Parathyroid adenoma (tissue), 2 donors: Measurements from ENCODE around the gene KIRREL3.

Experiments used
- H2AFZ ChIP-seq: fragments of 300-600 bp; sonication (generic); one replicate; pipeline ENCODE4 v1.7.0; 2017; ENCODE audit warnings: antibody characterized with exemption, mild to moderate bottlenecking
- H3K27ac ChIP-seq: fragments of 300-600 bp; sonication (generic); one replicate; pipeline ENCODE4 v1.7.0; 2017
- H3K27me3 ChIP-seq: fragments of 300-600 bp; sonication (generic); one replicate; pipeline ENCODE4 v1.7.0; 2017; ENCODE audit warnings: low read length; ENCODE audit not compliant: control insufficient read depth, insufficient read depth
- H3K36me3 ChIP-seq: fragments of 300-600 bp; sonication (generic); one replicate; pipeline ENCODE4 v1.7.0; 2017; ENCODE audit warnings: low read length; ENCODE audit not compliant: control insufficient read depth, insufficient read depth
- H3K4me1 ChIP-seq: fragments of 300-600 bp; sonication (generic); one replicate; pipeline ENCODE4 v1.7.0; 2017; ENCODE audit warnings: control low read depth
- H3K4me2 ChIP-seq: fragments of 300-600 bp; sonication (generic); one replicate; pipeline ENCODE4 v1.7.0; 2017; ENCODE audit warnings: low read length
- H3K4me3 ChIP-seq: fragments of 300-600 bp; sonication (generic); one replicate; pipeline ENCODE4 v1.7.0; 2017; ENCODE audit warnings: low read depth, low read length
- H3K79me2 ChIP-seq: fragments of 300-600 bp; sonication (generic); one replicate; pipeline ENCODE4 v1.7.0; 2017; ENCODE audit warnings: control low read depth
- H3K9ac ChIP-seq: fragments of 300-600 bp; sonication (generic); one replicate; pipeline ENCODE4 v1.7.0; 2017; ENCODE audit warnings: mild to moderate bottlenecking
- H3K9me3 ChIP-seq: fragments of 300-600 bp; sonication (generic); one replicate; pipeline ENCODE4 v1.7.0; 2017; ENCODE audit warnings: low read length; ENCODE audit not compliant: control insufficient read depth
- CTCF ChIP-seq: fragments of 300-600 bp; sonication (generic); IDR thresholded peaks from one replicate; pipeline ENCODE4 v1.7.0; 2017; ENCODE audit warnings: antibody characterized with exemption, mild to moderate bottlenecking
- donor health status: primary hyperparathyroidism.

Gene KIRREL3

GRCh38 chr11:126658306-126659056, 342.1 kb downstream of the KIRREL3 start:
- Histone ChIP-seq H2AFZ (no peak overlapping the region), H3K79me2 (no peaks in the 10 kb centered on the region), H3K9ac (no peak overlapping the region), H3K27me3 (no peaks in the 10 kb centered on the region), H3K4me3 (no peak overlapping the region), H3K4me1 (no peaks in the 10 kb centered on the region), H3K36me3 (no peaks in the 10 kb centered on the region), H3K4me2 (no peak overlapping the region), H3K27ac (no peak overlapping the region), H3K9me3 (no peaks in the 10 kb centered on the region)
- TF ChIP-seq CTCF: no peak

- no peak for TF ChIP-seq CTCF
- H3K4me2 ChIP-seq: no peak overlapping the region
- no peak overlapping the region for H2AFZ ChIP-seq
- H3K79me2 ChIP-seq: no peaks in the 10 kb centered on the region
- H3K4me1 ChIP-seq: no peaks in the 10 kb centered on the region
- no peak overlapping the region for H3K27ac ChIP-seq
- no peak overlapping the region for H3K4me3 ChIP-seq
- no peaks in the 10 kb centered on the region for H3K27me3 ChIP-seq
- H3K9me3 ChIP-seq: no peaks in the 10 kb centered on the region
- no peak overlapping the region for H3K9ac ChIP-seq
- no peaks in the 10 kb centered on the region for H3K36me3 ChIP-seq
These were observed 344.8 kb downstream of the KIRREL3 start for GRCh38 chr11:126655807-126656128.

GRCh38 chr11:126654886-126655806, 345.4 kb downstream of the KIRREL3 start:
- no peaks in the 10 kb centered on the region for H3K4me1 ChIP-seq
- H3K4me2 ChIP-seq: no peak overlapping the region
- no peak overlapping the region for H2AFZ ChIP-seq
- TF ChIP-seq CTCF: no peak
- no peak overlapping the region for H3K9ac ChIP-seq
- no peaks in the 10 kb centered on the region for H3K9me3 ChIP-seq
- no peaks in the 10 kb centered on the region for H3K79me2 ChIP-seq
- H3K27me3 ChIP-seq: no peaks in the 10 kb centered on the region
- no peak overlapping the region for H3K27ac ChIP-seq
- no peaks in the 10 kb centered on the region for H3K36me3 ChIP-seq
- H3K4me3 ChIP-seq: no peak overlapping the region

GRCh38 chr11:126653040-126653439, 347.5 kb downstream of the KIRREL3 start:
- Histone ChIP-seq H3K4me3 (no peak overlapping the region), H3K27ac (no peak overlapping the region), H3K36me3 (no peaks in the 10 kb centered on the region), H3K27me3 (no peaks in the 10 kb centered on the region), H3K79me2 (no peaks in the 10 kb centered on the region), H3K9me3 (no peaks in the 10 kb centered on the region), H3K4me1 (no peaks in the 10 kb centered on the region), H3K9ac (no peak overlapping the region), H2AFZ (no peak overlapping the region), H3K4me2 (no peak overlapping the region)
- no peak for TF ChIP-seq CTCF
